ENCODE results near the gene BTG2.

Gene BTG2

DNA sequence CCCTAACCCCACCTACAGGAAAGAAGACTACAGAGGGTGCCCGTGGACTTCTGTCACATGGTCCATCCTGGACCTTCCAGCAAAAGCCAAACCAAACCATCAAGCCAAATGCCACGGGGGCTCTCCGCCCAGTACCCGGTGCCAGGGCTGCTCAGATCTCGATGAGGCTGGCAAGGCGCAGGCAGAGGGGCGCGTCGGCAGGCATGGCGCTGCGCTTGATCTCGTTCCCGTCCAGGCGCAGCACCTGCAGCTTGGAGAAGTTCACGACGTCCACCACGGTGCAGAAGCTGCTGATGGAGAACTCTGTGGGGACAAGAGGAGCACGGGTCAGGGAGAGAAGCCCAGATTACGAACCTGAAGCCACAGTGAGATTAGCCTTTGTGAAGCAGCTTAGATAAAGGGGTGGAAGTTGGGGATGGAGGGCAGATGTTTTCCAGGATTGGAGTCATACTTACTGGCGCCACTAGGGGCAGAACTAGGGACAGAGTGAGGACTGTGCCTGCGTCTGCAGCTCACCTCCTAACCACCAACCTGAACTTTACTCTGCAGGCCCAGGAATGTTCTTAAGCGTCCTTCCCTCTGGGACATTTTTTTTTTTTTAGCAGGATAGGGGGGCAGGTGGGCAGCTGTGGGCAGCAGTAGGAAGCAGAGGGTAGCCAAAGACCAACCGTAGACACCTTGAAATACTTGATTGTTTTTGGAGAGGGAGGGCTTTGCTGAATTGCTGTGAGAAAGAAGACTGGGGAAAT is 37.0 kb downstream of the BTG2 start:
- DNase-seq (ENCODE audit: low read depth), result peak; percentile 27

DNA sequence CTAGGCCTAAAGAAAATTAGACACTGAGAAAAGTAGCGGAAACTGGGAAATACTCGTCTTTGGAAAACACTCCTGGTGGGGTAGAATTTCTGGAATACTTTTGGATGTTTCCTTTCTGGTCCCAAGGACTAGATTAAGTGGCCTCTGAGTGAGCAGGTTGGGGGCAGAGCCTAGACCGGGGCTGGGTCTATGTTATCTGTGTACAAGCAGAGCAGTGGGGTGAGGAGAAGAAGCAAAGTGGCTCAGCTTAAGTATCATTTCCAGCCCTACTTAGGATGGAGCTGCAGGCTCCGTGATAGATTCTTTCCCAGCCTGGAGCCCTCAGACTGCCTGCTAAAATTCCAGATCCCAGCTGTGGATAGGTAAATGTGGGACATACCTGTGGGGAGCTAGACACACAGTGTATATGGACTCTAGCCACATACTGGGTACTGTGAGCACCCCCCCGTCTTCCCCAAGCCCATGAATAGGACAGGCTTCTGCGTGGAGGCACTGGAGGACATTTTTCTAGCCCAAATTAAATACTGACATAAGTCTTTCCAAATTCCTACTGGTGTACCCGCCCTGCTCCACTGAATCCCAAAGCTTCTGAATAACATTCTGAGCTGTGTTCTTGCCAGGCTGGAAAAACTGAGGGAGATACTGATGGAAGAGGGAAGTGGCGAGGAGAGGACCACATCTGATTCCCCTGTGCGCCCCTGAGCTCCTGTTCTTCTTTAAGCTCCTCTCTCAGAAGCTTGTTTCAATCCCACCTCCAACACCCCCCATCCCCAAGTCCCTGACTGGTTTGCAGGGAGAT is 38.8 kb downstream of the BTG2 start:
- no peak for DNase-seq (ENCODE audit: low read depth)

DNA sequence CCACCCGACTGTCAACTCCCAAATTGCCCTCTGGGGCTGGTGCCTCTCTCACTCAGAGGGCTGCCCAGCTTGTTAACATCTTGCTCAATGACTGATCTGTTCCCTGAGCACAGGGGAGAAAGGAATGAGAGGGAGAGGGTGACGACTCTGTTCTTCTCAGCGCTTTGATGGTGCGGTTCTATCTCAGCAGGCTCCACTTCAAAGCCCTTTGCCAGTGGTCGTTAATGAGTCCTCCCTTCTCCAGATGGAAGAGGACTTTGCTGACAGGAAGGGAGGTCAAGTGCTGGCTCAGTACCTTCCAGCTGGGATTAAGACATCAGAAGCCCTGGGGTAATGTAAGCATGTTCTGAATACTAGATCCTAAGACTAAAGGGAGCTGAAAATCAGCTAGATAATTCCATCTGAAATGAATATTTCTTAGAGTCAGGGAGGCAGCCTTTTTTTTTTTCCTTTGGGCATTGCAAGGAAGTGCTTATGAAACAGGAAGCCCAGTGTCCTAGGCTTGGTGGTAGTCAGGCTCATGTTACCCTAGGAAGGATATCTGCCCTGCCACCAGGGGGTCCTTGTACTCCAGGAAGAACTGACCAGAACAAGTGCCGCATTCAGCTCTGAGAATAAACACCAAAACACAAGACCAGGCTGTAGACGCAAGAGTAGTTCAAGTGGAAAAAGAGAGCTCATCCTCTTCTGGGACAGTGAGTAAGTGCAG is 40.9 kb downstream of the BTG2 start:
- no peak for DNase-seq (ENCODE audit: low read depth)

DNA sequence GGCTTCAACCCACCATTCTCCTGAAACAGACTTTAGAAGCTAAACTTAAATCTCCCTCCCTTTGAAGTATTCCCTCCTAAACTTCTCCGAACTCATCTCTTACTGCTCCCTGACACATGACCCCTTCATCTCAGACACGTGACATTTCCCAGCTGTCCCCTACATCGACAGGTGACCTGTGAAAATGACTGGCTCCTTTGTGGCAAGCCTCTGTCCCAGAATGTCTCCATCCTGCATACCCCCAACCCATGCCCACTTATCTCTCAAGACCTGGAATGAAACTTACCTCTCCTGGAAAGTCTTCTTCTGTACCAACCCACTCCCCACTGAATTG is 41.4 kb downstream of the BTG2 start:
- no peak for DNase-seq (ENCODE audit: low read depth)

DNA sequence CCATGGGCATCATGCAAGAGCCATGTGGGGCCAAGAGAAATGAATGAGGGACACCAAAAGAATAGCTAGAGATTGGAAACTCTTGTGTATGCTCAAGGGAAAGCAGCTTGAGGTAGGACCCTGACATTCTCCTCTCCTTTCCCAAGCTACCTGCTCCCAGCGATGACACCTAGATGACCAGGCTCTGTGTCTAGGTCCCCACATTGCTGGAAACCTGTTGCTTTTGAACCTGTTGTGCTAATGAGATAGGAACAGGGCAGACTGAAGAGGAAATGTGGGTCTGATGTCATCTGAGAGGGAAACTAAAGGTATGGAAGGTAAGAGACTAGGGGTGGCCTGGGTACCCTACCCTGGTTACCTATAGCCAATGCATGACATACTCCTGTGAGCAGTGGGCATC is 43.8 kb downstream of the BTG2 start:
- no peak for DNase-seq (ENCODE audit: low read depth)

DNA sequence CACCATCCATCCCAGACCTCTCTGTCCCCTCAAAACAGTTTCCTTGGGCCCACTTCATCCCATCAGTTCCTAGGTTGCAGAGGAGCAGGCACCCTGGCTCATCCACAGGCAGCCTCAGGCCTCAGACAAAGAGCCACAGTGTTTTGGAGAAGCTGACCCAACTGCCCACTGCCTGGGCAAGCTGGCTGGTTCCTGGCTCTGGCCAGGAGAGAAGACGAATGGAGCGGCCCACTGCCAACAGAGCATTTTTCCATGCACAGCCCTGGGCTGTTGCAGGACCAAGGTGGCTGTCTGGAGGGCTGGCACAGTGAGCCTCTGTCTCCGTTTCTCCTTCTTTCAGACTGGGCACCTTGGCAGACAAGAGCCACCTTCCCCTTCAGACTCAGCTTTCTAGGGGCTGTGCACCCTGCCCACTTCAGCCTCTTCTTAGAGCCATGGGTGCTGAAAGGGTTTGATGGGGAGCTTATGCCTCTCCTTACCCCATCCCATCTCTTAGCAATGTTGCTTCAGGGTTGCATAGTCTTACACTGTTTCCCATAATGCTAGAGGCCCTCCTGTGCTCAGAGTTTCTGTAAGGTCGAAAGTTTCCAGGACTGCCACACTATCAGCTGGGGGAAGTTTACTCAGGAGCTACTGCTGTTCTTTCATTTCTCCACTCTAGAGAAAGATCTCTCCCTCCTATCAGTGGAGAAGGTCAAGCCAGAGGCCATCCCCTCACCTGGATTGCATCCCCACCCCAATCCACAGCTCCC is 44.6 kb downstream of the BTG2 start:
- DNase-seq (ENCODE audit: low read depth), result no peak

DNA sequence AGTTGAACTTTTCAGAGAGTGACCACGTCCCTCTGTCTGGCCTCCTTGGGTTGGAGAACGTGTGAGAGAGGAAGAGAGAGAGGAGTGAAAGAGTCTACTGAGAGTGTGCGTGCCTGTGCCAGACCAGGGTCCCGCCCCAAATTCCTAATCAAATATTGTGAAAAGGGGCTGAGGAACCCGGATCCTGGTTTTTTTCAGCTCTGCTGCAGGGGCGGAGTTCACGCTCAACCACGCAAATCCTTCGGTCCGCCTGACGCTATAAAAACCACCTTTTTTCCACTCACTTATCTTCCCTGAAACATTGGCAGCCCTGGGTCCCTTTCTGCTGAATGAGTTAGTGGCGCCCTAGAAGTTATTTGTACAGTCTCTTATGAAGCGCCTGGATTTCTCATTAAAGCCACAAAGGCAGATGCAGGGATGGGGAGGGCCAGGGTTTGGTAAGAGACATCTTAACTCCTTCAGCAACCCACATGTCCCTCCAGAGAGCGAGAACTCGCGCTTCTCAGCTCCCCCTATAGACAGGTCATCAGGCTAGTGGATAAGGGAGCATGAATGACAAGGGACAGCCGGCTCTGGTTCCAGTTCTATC is 45.8 kb downstream of the BTG2 start, which contains the start of gene FMOD:
Gene FMOD, minus strand, starts transcription at position 86 of the 589 bp plus-strand sequence. CDS start 2,852 bp downstream, outside the sequence.
- no peak for DNase-seq (ENCODE audit: low read depth)

DNA sequence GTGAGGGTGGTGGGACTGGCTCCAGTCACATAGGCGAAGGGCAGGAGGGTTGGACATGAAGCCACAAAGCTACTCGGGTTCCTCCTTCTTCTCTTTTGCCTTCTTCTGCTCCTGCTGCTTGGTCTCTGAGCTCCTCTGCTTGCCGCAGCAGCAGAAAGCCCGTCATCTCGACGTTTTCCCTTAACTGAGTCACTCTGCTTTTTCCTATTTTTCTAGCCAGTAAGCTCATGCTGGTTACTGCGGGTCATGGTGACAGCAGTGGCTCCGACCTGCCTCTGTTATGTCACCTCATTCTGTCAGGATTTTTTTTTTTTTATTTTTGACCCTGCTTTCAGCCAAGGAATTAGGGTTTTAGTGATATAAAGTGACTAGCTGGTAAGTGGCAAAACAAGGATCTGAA is 48.2 kb downstream of the BTG2 start:
- DNase-seq (ENCODE audit: low read depth), result no peak

DNA sequence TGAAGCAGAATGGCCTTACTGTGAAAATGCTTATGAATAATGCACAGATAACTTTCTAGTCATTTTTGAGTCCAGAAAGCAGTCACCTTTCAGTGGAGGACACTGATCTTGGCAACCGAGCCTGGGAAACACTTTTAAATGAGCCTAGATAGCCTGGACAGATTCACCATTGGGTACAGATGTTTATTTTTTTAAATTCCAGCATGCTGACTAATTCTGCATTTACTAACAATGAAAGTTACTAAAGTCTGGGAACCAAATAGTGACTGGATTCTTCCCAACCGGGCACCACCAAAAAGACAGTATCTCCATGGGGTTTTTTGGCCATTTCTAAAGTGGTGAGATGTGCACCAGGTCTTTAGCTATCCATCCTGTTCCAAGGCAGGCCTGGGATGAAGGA is 48.9 kb downstream of the BTG2 start:
- no peak for DNase-seq (ENCODE audit: low read depth)

DNA sequence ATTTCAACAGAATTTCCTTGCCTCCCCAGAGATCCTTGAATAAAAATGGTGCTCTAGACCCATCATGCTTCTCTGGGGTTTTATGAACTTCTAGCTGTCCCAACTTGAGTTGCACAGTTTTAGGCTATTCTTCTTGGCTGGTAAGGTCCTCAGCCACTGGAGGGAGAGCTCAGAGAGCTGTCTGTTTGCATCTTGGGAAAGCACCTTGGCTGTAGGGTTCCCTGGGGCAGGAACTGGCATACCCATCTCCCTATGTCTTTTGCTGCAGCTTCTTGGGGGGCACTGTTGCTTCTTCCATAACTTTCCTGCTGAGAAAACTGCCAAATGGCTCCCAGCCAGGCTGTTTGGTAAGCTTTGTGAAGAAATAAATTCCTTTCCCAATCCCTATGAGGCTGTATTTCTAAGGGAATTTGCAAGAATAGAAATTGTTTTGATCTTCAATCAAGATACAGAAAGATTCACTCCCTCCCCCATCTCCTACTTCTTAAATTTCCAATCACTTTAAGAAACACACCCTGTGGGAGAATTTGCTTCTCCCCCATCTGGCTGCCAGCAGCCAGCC is 53.8 kb downstream of the BTG2 start:
- DNase-seq (ENCODE audit: low read depth), result no peak

Measured in T follicular helper cell (primary cell).